HG03064 (cell line): ENCODE results near the gene RABEP2.

Experiments used
- ATAC-seq: cut with Tn5 transposase; IDR thresholded peaks from one replicate; pipeline ENCODE4 v1.9.1; 2021; ENCODE audit warnings: low read depth; ENCODE audit not compliant: unreplicated experiment

The RABEP2 gene

GRCh38 chr16:28863929-28864793 lies 60.9 kb downstream of the RABEP2 start:
- ATAC-seq: no peak

- ATAC-seq: no peak
Observed at GRCh38 chr16:28859326-28859725, 65.7 kb downstream of the RABEP2 start.

GRCh38 chr16:28858421-28858820 lies 66.6 kb downstream of the RABEP2 start:
- ATAC-seq: no peak
